NCI-H526 (cell line): Measurements from ENCODE around the gene ZFP3.
"Not testable (repeated sequence)": the region's sequence is repeated elsewhere in the genome, so short reads cannot be mapped to it uniquely, and the experiment has no call there.

Experiments
- DNase-seq, 2 experiments: peaks; one replicate each; lab custom pipeline; 2025; lab: John Stamatoyannopoulos, UW

ZFP3 gene

GRCh38 chr17:5138616-5139457 lies 60.6 kb downstream of the ZFP3 start:
- DNase-seq, result no peak

DNA sequence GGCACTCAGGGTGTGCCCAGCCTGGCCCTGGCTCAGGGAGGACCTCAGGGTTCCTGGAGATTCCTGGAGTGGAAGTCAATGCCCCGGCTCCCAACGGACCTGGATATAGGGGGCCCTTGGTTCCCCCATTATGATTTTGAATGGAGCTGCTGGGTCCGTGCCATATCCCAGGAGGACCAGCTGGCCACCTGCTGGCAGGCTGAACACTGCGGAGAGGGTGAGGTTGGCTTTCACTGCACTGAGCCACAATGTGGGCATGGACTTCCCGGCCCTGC lies 61.1 kb downstream of the ZFP3 start:
- no peak for DNase-seq

DNA sequence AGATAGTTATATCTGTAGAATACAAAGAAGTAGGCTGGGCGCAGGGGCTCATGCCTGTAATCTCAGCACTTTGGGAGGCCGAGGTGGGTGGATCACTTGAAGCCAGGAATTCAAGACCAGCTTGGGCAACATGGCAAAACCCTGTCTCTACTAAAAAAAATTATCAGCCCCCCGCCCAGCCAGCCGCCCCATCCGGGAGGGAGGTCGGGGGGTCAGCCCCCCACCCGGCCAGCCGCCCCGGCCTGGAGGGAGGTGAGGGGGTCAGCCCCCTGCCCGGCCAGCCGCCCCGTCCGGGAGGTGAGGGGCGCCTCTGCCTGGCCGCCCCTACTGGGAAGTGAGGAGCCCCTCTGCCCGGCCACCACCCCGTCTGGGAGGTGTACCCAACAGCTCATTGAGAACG lies 64.6 kb downstream of the ZFP3 start:
- DNase-seq, result not testable (repeated sequence)
